ENCODE results near the gene IQCM.
"Not testable (repeated sequence)": the region's sequence is repeated elsewhere in the genome, so short reads cannot be mapped to it uniquely, and the experiment has no call there.

The IQCM gene

DNA sequence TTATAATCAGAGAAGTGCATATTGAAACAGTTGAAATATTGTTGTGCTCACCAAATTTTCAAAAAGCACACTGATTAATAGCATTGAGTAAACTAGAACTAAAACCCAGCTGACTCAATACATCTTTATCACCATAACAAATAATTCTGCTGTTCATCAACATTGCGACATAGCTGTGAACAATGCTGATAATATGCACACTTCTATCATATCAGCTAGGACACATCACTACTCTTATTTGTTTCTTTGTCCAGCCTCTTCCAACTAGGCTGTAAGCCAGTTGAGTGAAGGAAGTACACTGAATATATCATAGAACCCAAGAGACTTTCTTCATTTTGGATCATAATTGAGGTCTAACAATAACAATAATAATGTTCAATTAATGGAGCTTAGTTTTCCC, 349.7 kb downstream of the IQCM start:
- DNase-seq (ENCODE audit: low read depth), result no peak

DNA sequence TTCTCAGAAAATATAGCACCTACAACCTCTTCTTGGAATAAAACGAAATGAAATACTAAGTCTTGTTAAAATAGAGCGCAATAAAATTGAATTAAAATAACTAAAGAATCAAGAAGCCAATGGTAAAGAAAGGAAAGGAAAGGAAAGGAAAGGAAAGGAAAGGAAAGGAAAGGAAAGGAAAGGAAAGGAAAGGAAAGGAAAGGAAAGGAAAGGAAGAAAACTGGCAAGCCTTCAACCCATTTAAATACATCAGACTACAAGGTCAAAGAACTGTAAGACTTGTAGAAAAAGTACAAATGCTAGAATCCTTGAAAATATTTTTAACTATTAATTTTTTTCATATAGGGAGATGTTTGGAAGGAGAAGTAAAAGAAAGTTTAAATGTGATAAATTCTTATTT, 372.1 kb downstream of the IQCM start:
- no peak for DNase-seq (ENCODE audit: low read depth)

DNA sequence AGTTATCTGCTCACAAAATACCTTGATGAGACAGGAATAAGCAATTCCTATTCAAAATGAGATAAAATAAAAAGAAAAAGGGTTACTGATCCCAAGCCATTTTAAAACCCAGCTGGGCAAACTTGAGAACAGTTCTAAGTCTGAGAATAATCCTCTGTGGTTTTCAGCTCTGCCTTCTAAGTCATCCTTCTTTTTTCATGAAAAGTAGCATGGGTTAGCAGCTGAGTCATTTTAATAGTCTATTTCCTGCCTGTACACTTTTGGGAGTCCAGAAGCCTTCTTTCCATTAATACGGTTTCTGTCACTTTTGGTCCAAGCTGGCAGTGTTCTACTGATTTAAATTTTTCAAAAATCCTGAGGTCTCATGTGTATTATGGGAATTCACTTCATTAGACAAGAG, 374.3 kb downstream of the IQCM start:
- DNase-seq (ENCODE audit: low read depth), result no peak

- DNase-seq (ENCODE audit: low read depth), result no peak
Observed at GRCh38 chr4:149426461-149426860, 389.2 kb downstream of the IQCM start.

GRCh38 chr4:149409555-149409962, 406.1 kb downstream of the IQCM start:
- DNase-seq (ENCODE audit: low read depth), result no peak

GRCh38 chr4:149409146-149409545, 406.5 kb downstream of the IQCM start:
- DNase-seq (ENCODE audit: low read depth), result no peak

GRCh38 chr4:149404143-149404542, 411.5 kb downstream of the IQCM start:
- DNase-seq (ENCODE audit: low read depth), result no peak

GRCh38 chr4:149403081-149403480, 412.6 kb downstream of the IQCM start:
- DNase-seq (ENCODE audit: low read depth), result no peak

DNA sequence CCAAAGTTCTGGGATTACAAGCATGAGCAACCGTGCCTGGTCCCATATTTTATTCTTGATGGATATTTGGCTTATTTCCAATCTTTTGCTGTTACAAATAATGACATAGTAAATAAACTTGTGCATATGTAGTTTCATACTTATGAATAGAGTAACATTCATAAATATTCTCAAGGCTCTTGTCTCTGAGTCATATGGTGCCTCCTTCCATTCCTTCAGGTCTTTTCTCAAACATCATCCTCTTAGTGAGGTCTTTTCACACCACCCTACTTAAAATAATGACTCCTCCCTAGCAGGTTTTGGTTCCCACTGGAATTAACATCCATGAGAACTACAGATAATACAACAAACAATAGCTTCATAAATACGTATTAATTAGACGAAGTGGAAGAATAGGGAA, 416.6 kb downstream of the IQCM start:
- no peak for DNase-seq (ENCODE audit: low read depth)

- no peak for DNase-seq (ENCODE audit: low read depth)
Observed at GRCh38 chr4:149370785-149371420, 444.7 kb downstream of the IQCM start.

- DNase-seq (ENCODE audit: low read depth), result no peak
Observed at GRCh38 chr4:149370002-149370401, 445.6 kb downstream of the IQCM start.

GRCh38 chr4:149353241-149353640, 462.4 kb downstream of the IQCM start:
- no peak for DNase-seq (ENCODE audit: low read depth)

GRCh38 chr4:149349541-149349940, 466.1 kb downstream of the IQCM start:
- no peak for DNase-seq (ENCODE audit: low read depth)

GRCh38 chr4:149347139-149347538, 468.5 kb downstream of the IQCM start:
- DNase-seq (ENCODE audit: low read depth), result no peak

- DNase-seq (ENCODE audit: low read depth), result no peak
Observed at GRCh38 chr4:149345424-149345823, 470.2 kb downstream of the IQCM start.

GRCh38 chr4:149344436-149344835, 471.2 kb downstream of the IQCM start:
- DNase-seq (ENCODE audit: low read depth), result no peak

DNA sequence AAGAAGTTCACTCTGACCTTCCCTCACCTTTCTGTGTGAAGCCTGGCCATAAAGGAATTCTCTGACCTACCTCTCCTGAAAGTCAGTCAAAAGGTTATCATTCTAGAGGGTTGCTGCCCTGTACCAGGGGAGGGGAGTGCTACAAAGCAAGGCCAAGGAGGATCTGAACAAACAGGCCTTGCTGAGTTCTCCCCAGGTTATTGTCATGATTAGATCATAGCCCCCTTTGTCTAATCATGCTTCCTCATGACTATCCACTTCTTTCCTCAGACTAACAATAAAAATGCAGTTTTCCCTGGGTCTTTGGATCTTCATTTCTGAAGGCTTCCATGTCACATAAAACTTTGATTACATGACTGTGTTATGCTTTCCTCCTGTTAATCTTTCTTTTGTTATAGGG, 472.0 kb downstream of the IQCM start:
- no peak for DNase-seq (ENCODE audit: low read depth)

DNA sequence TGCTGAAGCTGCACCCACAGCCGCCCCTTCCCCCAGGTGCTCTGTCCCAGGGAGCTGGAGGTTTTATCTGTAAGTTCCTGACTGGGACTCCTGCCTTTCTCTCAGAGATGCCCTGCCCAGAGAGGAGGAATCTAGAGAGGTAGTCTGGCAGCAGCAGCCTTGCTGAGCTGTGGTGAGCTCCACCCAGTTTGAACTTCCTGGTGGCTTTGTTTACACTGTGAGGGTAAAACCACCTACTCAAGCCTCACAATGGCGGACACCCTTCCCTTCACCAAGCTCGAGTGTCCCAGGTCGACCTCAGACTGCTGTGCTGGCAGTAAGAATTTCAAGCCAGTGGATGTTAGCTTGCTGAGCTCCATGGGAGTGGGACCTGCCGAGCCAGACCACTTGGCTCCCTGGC, 474.5 kb downstream of the IQCM start:
- not testable (repeated sequence) for DNase-seq (ENCODE audit: low read depth)

DNA sequence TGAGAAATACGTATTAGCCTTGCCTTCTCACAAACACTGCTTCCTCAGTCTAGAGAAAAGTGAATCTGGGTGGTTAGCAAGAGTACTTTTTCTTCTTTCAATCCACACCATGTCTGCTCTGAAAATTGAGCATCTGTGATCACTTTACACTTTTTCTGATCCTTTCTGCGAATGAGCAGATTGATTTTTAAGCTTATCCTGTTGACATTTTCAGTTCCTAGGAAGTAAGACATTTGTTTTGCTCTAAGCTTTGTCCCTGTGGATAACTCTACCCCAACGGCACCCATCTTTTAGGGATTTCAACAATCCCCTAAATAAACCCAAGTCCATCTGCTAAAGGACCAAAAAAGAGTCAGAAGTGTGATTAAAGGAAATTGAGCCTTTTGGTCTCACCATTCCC, 487.5 kb downstream of the IQCM start:
- DNase-seq (ENCODE audit: low read depth), result no peak

DNA sequence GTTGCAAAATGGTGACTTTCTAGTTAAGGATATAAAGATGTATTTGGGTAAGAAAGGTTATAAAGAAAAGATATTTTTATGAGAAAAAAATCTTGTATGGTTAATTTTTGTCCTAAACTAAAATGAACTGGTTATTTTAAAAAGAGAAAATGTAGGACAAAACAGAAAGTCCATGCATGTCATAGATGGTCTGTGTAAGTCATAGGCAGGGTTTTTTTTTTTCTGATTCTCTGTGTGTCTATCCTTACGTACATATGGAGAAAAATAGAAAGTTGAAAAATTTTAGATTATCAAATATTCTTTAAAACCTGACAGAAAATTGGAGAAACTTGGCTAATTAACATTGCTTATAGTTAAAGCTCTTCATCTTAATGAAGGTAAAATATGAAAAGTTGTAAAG, 493.4 kb downstream of the IQCM start:
- no peak for DNase-seq (ENCODE audit: low read depth)

DNA sequence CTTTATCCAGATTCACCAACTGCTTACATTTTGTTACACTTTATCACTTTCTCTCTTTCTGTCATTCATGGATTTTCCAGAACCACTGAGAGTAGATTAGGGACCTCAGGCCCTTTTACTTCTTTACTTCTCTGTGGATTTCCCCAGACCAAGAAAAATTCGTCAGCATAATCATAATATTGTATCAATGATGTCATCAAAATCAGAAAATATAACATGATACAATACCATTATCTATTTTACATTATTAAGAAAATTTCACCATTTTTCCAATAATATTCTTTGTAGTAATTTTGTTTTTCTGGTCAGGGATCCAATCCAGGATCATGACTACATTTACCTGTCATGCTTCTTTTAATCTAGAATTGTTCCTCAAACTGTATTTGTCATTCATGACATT, 494.2 kb downstream of the IQCM start:
- DNase-seq (ENCODE audit: low read depth), result no peak

- DNase-seq (ENCODE audit: low read depth), result no peak
Observed at GRCh38 chr4:149311076-149311475, 504.6 kb downstream of the IQCM start.

DNA sequence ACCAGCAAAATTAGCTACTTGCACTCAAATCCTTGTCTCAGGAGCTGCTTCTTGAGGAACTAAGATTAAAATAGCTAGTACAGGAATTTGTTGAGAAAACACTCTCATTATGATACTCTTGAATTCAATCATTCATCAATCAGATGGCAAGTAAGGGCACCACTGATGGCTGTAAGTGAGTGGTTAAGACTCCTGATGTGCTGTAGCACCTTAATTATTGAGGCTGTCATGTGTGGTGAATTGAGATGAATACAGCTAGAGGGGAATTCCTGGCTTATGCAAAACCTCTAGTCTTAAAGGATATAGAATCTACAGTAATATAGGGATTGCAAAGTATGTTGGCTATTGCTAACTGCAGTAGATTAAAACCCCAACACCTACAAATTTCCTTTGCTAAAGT, 509.1 kb downstream of the IQCM start:
- DNase-seq (ENCODE audit: low read depth), result no peak
